ENCODE measurements around the gene NPR2.

NPR2 gene

DNA sequence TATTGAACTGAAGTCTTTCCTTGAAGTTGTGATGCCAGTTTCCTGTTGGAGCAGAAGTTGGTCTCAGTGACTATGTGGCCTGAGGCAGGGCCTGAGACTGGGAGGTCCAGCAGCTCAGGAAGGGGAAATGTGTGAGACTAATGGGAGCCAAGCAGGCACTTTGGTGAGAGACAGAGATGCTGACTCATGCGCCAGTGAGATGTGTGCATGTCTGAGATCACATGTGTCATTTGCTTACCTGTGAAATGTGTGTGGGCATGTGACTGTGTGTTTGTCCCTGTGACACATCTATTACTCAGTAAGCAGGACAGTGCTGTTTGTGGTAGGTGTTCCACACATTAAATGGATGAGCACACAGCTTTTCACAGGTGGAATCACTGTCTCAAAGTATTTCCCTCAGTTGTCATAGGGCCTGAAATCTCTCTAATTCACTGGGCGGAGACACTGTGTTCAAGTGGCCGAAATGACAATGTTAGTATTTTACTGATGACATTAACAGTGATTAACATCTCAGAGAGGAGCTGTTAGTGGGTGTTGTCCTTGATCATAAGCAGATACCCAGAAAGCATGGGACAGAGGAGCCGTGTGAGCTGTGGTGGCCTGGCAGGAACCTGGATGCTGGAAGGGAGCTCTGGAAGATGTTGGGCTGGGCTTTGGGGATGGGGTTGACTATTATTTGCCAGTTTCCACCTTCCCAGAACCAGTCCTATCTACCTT is 7.4 kb downstream of the NPR2 start:
- TF ChIP-seq, protein P1, sequence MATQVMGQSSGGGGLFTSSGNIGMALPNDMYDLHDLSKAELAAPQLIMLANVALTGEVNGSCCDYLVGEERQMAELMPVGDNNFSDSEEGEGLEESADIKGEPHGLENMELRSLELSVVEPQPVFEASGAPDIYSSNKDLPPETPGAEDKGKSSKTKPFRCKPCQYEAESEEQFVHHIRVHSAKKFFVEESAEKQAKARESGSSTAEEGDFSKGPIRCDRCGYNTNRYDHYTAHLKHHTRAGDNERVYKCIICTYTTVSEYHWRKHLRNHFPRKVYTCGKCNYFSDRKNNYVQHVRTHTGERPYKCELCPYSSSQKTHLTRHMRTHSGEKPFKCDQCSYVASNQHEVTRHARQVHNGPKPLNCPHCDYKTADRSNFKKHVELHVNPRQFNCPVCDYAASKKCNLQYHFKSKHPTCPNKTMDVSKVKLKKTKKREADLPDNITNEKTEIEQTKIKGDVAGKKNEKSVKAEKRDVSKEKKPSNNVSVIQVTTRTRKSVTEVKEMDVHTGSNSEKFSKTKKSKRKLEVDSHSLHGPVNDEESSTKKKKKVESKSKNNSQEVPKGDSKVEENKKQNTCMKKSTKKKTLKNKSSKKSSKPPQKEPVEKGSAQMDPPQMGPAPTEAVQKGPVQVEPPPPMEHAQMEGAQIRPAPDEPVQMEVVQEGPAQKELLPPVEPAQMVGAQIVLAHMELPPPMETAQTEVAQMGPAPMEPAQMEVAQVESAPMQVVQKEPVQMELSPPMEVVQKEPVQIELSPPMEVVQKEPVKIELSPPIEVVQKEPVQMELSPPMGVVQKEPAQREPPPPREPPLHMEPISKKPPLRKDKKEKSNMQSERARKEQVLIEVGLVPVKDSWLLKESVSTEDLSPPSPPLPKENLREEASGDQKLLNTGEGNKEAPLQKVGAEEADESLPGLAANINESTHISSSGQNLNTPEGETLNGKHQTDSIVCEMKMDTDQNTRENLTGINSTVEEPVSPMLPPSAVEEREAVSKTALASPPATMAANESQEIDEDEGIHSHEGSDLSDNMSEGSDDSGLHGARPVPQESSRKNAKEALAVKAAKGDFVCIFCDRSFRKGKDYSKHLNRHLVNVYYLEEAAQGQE (IDR thresholded peaks at IDR 0.05; ENCODE audit: insufficient read depth in 1 of 2, low read depth in 2 of 2, low read length in 2 of 2) = no peak
- TF ChIP-seq FOXP2 (optimal IDR thresholded peaks at IDR 0.05; ENCODE audit: borderline replicate concordance, extremely low read depth, extremely low read length, insufficient read depth) = no peak
- no peak for TF ChIP-seq SIN3A (IDR thresholded peaks at IDR 0.05; ENCODE audit: borderline replicate concordance, insufficient read depth, low read length)
- TF ChIP-seq POLR2AphosphoS5 (IDR thresholded peaks at IDR 0.05; ENCODE audit: low read depth, low read length) = no peak
- TF ChIP-seq TAF1 (IDR thresholded peaks at IDR 0.05; ENCODE audit: borderline replicate concordance, insufficient read depth, low read length) = no peak

DNA sequence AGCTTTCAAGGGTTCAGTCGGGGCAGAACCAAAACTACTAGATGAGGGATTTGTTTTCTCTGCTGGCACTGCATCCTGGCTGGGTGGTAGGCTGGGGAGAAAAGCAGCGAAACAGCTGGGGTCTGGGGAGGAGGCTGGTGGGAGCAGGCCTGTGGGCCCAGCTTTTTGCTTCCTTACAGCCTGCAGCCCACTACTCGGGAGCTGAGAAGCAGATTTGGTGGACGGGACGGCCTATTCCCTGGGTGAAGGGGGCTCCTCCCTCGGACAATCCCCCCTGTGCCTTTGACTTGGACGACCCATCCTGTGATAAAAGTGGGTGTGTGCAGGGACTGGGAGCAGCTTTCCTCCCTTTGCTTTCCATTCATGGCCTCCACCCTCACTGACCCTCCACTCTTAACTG is 9.1 kb downstream of the NPR2 start:
- no peak for TF ChIP-seq SIN3A (IDR thresholded peaks at IDR 0.05; ENCODE audit: borderline replicate concordance, insufficient read depth, low read length)
- TF ChIP-seq POLR2AphosphoS5 (IDR thresholded peaks at IDR 0.05; ENCODE audit: low read depth, low read length) = no peak
- TF ChIP-seq TAF1 (IDR thresholded peaks at IDR 0.05; ENCODE audit: borderline replicate concordance, insufficient read depth, low read length) = no peak
- no peak for TF ChIP-seq FOXP2 (optimal IDR thresholded peaks at IDR 0.05; ENCODE audit: borderline replicate concordance, extremely low read depth, extremely low read length, insufficient read depth)
- TF ChIP-seq, protein P1 (IDR thresholded peaks at IDR 0.05; ENCODE audit: insufficient read depth in 1 of 2, low read depth in 2 of 2, low read length in 2 of 2) = no peak

DNA sequence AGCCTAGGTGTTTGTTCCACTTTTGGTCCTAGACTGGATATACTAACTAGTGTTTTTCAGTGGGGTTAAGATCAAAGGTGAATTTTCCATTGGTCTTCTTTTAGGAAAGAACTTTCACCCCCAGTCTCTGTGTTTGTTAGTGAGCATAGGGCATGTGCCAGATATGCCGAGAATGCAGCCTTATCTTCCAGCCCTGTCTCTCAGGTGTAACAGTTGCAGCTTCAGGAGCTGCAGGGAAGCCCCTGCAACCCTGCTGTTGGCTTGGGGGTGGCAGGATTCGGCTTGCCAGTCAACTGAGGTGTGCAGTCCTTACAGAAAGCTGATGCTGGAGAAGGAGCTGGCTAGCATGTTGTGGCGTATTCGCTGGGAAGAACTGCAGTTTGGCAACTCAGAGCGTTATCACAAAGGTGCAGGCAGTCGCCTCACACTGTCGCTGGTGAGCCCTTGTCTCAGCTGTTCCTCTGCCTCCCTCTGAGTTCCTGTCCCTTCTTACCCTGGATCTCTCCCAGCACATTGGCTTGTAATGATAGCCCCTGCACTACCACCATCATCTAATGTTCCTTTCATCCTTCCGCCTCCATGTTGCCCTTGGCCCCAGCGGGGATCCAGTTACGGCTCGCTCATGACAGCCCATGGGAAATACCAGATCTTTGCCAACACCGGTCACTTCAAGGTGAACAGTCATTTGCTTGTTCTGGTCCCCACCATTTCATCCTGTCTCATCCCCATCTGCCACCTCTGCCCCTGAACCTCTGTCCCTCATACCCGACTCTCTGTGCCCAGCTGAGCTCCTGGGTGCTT is 10.1 kb downstream of the NPR2 start:
- TF ChIP-seq FOXP2 (optimal IDR thresholded peaks at IDR 0.05; ENCODE audit: borderline replicate concordance, extremely low read depth, extremely low read length, insufficient read depth) (no peak), TAF1 (IDR thresholded peaks at IDR 0.05; ENCODE audit: borderline replicate concordance, insufficient read depth, low read length) (no peak)

DNA sequence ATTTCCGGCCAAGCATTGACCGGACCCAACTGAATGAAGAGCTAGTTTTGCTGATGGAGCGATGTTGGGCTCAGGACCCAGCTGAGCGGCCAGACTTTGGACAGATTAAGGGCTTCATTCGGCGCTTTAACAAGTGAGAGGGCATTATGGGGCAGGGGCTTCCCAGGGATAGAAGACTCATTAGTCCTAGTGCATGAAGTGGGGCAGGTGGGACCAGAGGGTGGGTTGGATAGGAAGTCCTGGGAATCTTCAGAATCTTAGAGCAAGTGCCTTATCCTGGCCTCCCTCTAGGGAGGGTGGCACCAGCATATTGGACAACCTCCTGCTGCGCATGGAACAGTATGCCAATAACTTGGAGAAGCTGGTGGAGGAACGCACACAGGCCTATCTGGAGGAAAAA is 14.7 kb downstream of the NPR2 start:
- no peak for TF ChIP-seq FOXP2 (optimal IDR thresholded peaks at IDR 0.05; ENCODE audit: borderline replicate concordance, extremely low read depth, extremely low read length, insufficient read depth)
- no peak for TF ChIP-seq TAF1 (IDR thresholded peaks at IDR 0.05; ENCODE audit: borderline replicate concordance, insufficient read depth, low read length)
- TF ChIP-seq, protein P1 (IDR thresholded peaks at IDR 0.05; ENCODE audit: insufficient read depth in 1 of 2, low read depth in 2 of 2, low read length in 2 of 2) = no peak
- TF ChIP-seq SIN3A (IDR thresholded peaks at IDR 0.05; ENCODE audit: borderline replicate concordance, insufficient read depth, low read length) = no peak
- TF ChIP-seq POLR2AphosphoS5 (IDR thresholded peaks at IDR 0.05; ENCODE audit: low read depth, low read length) = no peak

DNA sequence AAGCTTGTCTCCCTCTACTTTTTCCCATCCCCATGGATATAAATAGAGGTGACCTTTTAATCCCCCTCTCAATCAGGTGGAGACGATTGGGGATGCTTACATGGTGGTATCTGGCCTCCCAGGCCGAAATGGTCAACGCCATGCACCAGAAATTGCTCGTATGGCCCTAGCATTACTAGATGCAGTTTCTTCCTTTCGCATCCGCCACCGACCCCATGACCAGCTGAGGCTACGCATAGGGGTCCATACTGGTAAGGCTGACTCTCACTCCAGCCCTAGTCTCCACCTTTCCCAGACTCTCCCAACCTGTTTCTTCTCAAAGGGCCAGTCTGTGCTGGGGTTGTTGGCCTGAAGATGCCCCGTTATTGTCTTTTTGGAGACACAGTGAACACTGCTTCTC is 17.0 kb downstream of the NPR2 start:
- no peak for TF ChIP-seq SIN3A (IDR thresholded peaks at IDR 0.05; ENCODE audit: borderline replicate concordance, insufficient read depth, low read length)
- TF ChIP-seq TAF1 (IDR thresholded peaks at IDR 0.05; ENCODE audit: borderline replicate concordance, insufficient read depth, low read length) = no peak
- no peak for TF ChIP-seq POLR2AphosphoS5 (IDR thresholded peaks at IDR 0.05; ENCODE audit: low read depth, low read length)
- TF ChIP-seq, protein P1 (IDR thresholded peaks at IDR 0.05; ENCODE audit: insufficient read depth in 1 of 2, low read depth in 2 of 2, low read length in 2 of 2) = no peak
- TF ChIP-seq FOXP2 (optimal IDR thresholded peaks at IDR 0.05; ENCODE audit: borderline replicate concordance, extremely low read depth, extremely low read length, insufficient read depth) = no peak

All from PFSK-1 (cell line).